SK-N-SH (cell line): ENCODE results near the gene SLC31A1. TPM values are rescaled to one million over a fixed set of nuclear protein-coding genes. Genes with fewer than 3 reads are reported as not detected.

Experiments
- CTCF ChIA-PET: fragments of 300-600, 350-600 bp; formaldehyde crosslinking; extraction: SDS; loops from one replicate; lab custom pipeline; 2021; lab: Yijun Ruan, JAX
- POLR2A ChIA-PET: fragments of 350-600 bp; sonication (Branson Sonifier 250); formaldehyde crosslinking; extraction: SDS; loops from one replicate; lab custom pipeline; 2020; ENCODE audit warnings: antibody characterized with exemption, inconsistent platforms; lab: Yijun Ruan, JAX
- DNase-seq: peaks from one replicate; pipeline ENCODE4 v3.0.0; 2012
- H2AFZ ChIP-seq: fragments of 200-600 bp; sonication (generic); 2 replicates; pipeline ENCODE4 v1.8.1; 2016; ENCODE audit warnings: antibody characterized with exemption, mild to moderate bottlenecking, low read depth
- H3F3A ChIP-seq: fragments of 200-600 bp; sonication (generic); replicated peaks from 2 replicates; pipeline ENCODE3; 2016; ENCODE audit warnings: antibody characterized with exemption, mild to moderate bottlenecking; ENCODE audit not compliant: insufficient read depth
- H3K27ac ChIP-seq, 2 experiments: fragments of 200-500 bp in 1 of 2; fragments of 200-600 bp in 1 of 2; sonication (Bioruptor generic) in 1 of 2; sonication (generic), shearing (Covaris generic) in 1 of 2; 2 replicates each; pipeline versions ENCODE4 v1.5.1 to v1.6.1; 2014 to 2016; ENCODE audit warnings: low read depth in 2 of 2, inconsistent platforms in 1 of 2, low read length in 1 of 2, mild to moderate bottlenecking in 1 of 2, mixed read lengths in 1 of 2
- H3K27me3 ChIP-seq: fragments of 200-600 bp; sonication (generic), shearing (Covaris generic); 2 replicates; pipeline ENCODE4 v1.6.1; 2016; ENCODE audit warnings: mixed run types; ENCODE audit not compliant: insufficient read depth
- H3K36me3 ChIP-seq, 2 experiments: fragments of 200-500 bp in 1 of 2; fragments of 200-600 bp in 1 of 2; sonication (Bioruptor generic) in 1 of 2; sonication (generic) in 1 of 2; replicated peaks in 1 of 2; 2 replicates each; pipeline versions ENCODE3 to v1.5.1; 2014 to 2016; ENCODE audit warnings: low read length in 1 of 2, mild to moderate bottlenecking in 1 of 2; ENCODE audit not compliant: insufficient read depth in 2 of 2, control insufficient read depth in 1 of 2
- H3K4me1 ChIP-seq, 2 experiments: fragments of 200-500 bp in 1 of 2; fragments of 200-600 bp in 1 of 2; sonication (Bioruptor generic) in 1 of 2; sonication (generic), shearing (Covaris generic) in 1 of 2; 2 replicates each; pipeline versions ENCODE4 v1.5.1 to v1.6.1; 2014 to 2016; ENCODE audit warnings: low read depth in 1 of 2, low read length in 1 of 2, mixed run types in 1 of 2; ENCODE audit not compliant: insufficient read depth in 2 of 2, control insufficient read depth in 1 of 2
- H3K4me2 ChIP-seq: fragments of 200-600 bp; sonication (generic), shearing (Covaris generic); 2 replicates; pipeline ENCODE4 v1.6.1; 2017; ENCODE audit warnings: mixed run types
- H3K4me3 ChIP-seq, 2 experiments: fragments of 200-500 bp in 1 of 2; fragments of 200-600 bp in 1 of 2; sonication (Bioruptor generic) in 1 of 2; sonication (generic), shearing (Covaris generic) in 1 of 2; 2 replicates each; pipeline versions ENCODE4 v1.5.1 to v1.8.1; 2014 to 2016; ENCODE audit warnings: low read depth in 2 of 2, inconsistent platforms in 1 of 2, low read length in 1 of 2, mild to moderate bottlenecking in 1 of 2, mixed read lengths in 1 of 2, moderate library complexity in 1 of 2
- H3K79me2 ChIP-seq: fragments of 200-600 bp; sonication (generic); 2 replicates; pipeline ENCODE4 v1.8.1; 2017; ENCODE audit warnings: mild to moderate bottlenecking; ENCODE audit not compliant: insufficient read depth
- H3K9ac ChIP-seq: fragments of 200-600 bp; sonication (generic); 2 replicates; pipeline ENCODE4 v1.6.1; 2017; ENCODE audit warnings: mixed run types
- H3K9me2 ChIP-seq: fragments of 200-600 bp; sonication (generic); 2 replicates; pipeline ENCODE4 v1.6.1; 2017; ENCODE audit warnings: mixed run types
- H3K9me3 ChIP-seq: fragments of 200-600 bp; sonication (generic); 2 replicates; pipeline ENCODE4 v1.6.1; 2017; ENCODE audit warnings: mixed run types, mild to moderate bottlenecking, moderate library complexity
- H4K20me1 ChIP-seq: fragments of 200-600 bp; sonication (generic); 2 replicates; pipeline ENCODE4 v1.6.1; 2017; ENCODE audit warnings: mild to moderate bottlenecking, mixed run types; ENCODE audit not compliant: insufficient read depth
- CHD2 ChIP-seq: fragments of 150-350 bp; IDR thresholded peaks from 2 replicates; pipeline ENCODE4 v1.6.1; 2018; ENCODE audit warnings: low read length; ENCODE audit not compliant: partially characterized antibody
- ELF1 ChIP-seq: IDR thresholded peaks from 2 replicates; pipeline ENCODE4 v1.4.0; 2012
- EZH2phosphoT487 ChIP-seq: fragments of 200-600 bp; sonication (generic); IDR thresholded peaks from 2 replicates; pipeline ENCODE4 v1.6.1; 2017; ENCODE audit warnings: low read depth, mixed run types, mild to moderate bottlenecking, antibody characterized with exemption, moderate library complexity, borderline replicate concordance
- FOXJ3 ChIP-seq: sonication (generic); formaldehyde crosslinking; IDR thresholded peaks from 2 replicates; pipeline ENCODE4 v1.5.1; 2020; ENCODE audit warnings: mild to moderate bottlenecking, missing genetic modification reagents
- GATA2 ChIP-seq: sonication (generic); formaldehyde crosslinking; IDR thresholded peaks from 2 replicates; pipeline ENCODE4 v1.5.0; 2020; ENCODE audit warnings: mild to moderate bottlenecking, missing genetic modification reagents
- MAX ChIP-seq: IDR thresholded peaks from 2 replicates; pipeline ENCODE4 v1.4.0; 2012; ENCODE audit warnings: low read depth
- MEF2A ChIP-seq: IDR thresholded peaks from 2 replicates; pipeline ENCODE4 v1.4.0; 2012; ENCODE audit warnings: low read depth, borderline replicate concordance
- MXI1 ChIP-seq: IDR thresholded peaks from 2 replicates; pipeline ENCODE4 v1.6.1; 2012; ENCODE audit warnings: mild to moderate bottlenecking, low read depth, low read length, improper control_type of control experiment
- NRF1 ChIP-seq: IDR thresholded peaks from 2 replicates; pipeline ENCODE4 v1.6.1; 2012; ENCODE audit warnings: low read depth, mild to moderate bottlenecking, low read length
- RAD21 ChIP-seq: IDR thresholded peaks from 2 replicates; pipeline ENCODE4 v1.6.1; 2012; ENCODE audit warnings: mild to moderate bottlenecking, low read length
- RCOR1 ChIP-seq: fragments of 150-350 bp; IDR thresholded peaks from 2 replicates; pipeline ENCODE4 v1.6.1; 2017; ENCODE audit warnings: antibody characterized with exemption, low read length
- REST ChIP-seq: IDR thresholded peaks from 2 replicates; pipeline ENCODE4 v1.6.1; 2012; ENCODE audit warnings: mild to moderate bottlenecking, low read depth, low read length, moderate library complexity
- RXRA ChIP-seq: IDR thresholded peaks from 2 replicates; pipeline ENCODE4 v1.4.0; 2012; ENCODE audit warnings: low read depth, mild to moderate bottlenecking, borderline replicate concordance
- TCF12 ChIP-seq: IDR thresholded peaks from 2 replicates; pipeline ENCODE4 v1.4.0; 2012
- TEAD4 ChIP-seq: IDR thresholded peaks from 2 replicates; pipeline ENCODE4 v1.4.0; 2012; ENCODE audit warnings: mild to moderate bottlenecking, borderline replicate concordance; ENCODE audit not compliant: insufficient read depth
- USF1 ChIP-seq: IDR thresholded peaks from 2 replicates; pipeline ENCODE4 v1.4.0; 2012; ENCODE audit warnings: low read depth, borderline replicate concordance
- YY1 ChIP-seq: IDR thresholded peaks from 2 replicates; pipeline ENCODE4 v1.4.0; 2012; ENCODE audit warnings: low read depth, mild to moderate bottlenecking
- ZBTB33 ChIP-seq: IDR thresholded peaks from 2 replicates; pipeline ENCODE4 v1.4.0; 2012; ENCODE audit warnings: low read depth, borderline replicate concordance
- WGBS: methylation state at CpG from one replicate; pipeline ENCODE4 v1.1.6; 2017; ENCODE audit warnings: low lambda C conversion rate; 5-methylcytosine and 5-hydroxymethylcytosine counted together
- polyA plus RNA-seq, 3 experiments: library from polyadenylated mRNA; depleted of rRNA; stranded (reverse); fragments of >200 nt; gene quantifications; 2 replicates each; pipeline ENCODE4 v1.2.3, GENCODE V29; 2012

SLC31A1 gene
- polyA plus RNA-seq, 1 of the 3 experiments (the other 2 are of a cell fraction) = 7.7 TPM

- Histone ChIP-seq H4K20me1 (no peaks in the 10 kb centered on the region; the same call in 1 of the 2 replicates), H3K79me2 (peaks cover 47% of the 10 kb centered on the region), H3K4me1 (peaks cover 7 to 12% of the 10 kb centered on the region in 2 experiments; a peak in 3 of 4 replicates), H2AFZ (no peak overlapping the region)
- WGBS = 85% methylated on average over 4 of the region's 4 CpGs
- TF ChIP-seq RXRA (no peak), RCOR1 (no peak), USF1 (no peak), TCF12 (no peak), RAD21 (no peak), YY1 (no peak), REST (no peak), NRF1 (no peak), TEAD4 (no peak), FOXJ3 (no peak), GATA2 (CRISPR knock-in tag) (no peak), CHD2 (no peak), MAX (no peak), MXI1 (no peak), ELF1 (no peak), ZBTB33 (no peak), EZH2phosphoT487 (no peak), MEF2A (no peak)
- TF ChIP-seq, all 33 proteins: peak for 0
- H3K4me2 ChIP-seq = no peak overlapping the region
- no peak overlapping the region for H3K9ac ChIP-seq
- no peak for DNase-seq
- ChIA-PET CTCF (no interaction called here), POLR2A (interaction anchor here (1.5 kb wide), 1 partner anchor 132 kb away, joined by 3 read pairs; the partner anchor contains the start of genes C9orf43 and POLE3)
- no peaks in the 10 kb centered on the region for H3K27me3 ChIP-seq
- H3K27ac ChIP-seq = 0 out of 4 replicates have a peak overlapping the region, but pooled peaks of 1 of the 2 experiments have one; percentile 11
- no peaks in the 10 kb centered on the region for H3K9me2 ChIP-seq
- no peak overlapping the region for H3K4me3 ChIP-seq
- no peaks in the 10 kb centered on the region for H3K9me3 ChIP-seq
- H3F3A ChIP-seq = peaks cover 7% of the 10 kb centered on the region
- H3K36me3 ChIP-seq = peaks cover 61 to 63% of the 10 kb centered on the region in 2 experiments
Observed at GRCh38 chr9:113278840-113279239, 57.5 kb downstream of the SLC31A1 start.
